ENCODE data around the gene PRDM15.

PRDM15 gene

DNA sequence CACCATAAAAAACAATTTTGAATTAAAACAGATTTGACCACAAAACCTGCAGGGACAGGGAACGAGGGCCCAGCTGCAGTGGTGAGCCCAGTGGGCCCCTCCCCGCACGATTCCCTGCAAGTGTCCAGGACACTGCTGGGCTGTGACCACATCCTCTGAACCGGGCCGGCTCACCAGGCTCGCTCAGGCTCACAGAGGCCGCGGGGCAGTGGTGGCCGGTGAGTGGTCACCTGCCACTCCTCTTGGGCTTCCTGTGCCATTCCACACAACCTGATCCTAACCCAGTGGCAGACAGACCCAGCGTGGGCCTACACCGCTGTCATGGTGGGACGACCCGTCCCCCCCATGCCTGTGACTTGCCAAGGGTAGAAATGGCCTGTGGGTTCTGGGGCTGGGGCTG is 75.8 kb downstream of the PRDM15 start:
- TF ChIP-seq TCF12 (IDR thresholded peaks at IDR 0.05; ENCODE audit: low read depth) = no peak
- no peak for TF ChIP-seq ZBTB7A (IDR thresholded peaks at IDR 0.05; ENCODE audit: low read depth)
- TF ChIP-seq CEBPB (IDR thresholded peaks at IDR 0.05) = no peak
- TF ChIP-seq MAX (IDR thresholded peaks at IDR 0.05) = no peak
- TF ChIP-seq EP300 (IDR thresholded peaks at IDR 0.05; ENCODE audit: borderline replicate concordance) = no peak
- TF ChIP-seq CREB1 (IDR thresholded peaks at IDR 0.05; ENCODE audit: low read depth) = no peak

GRCh38 chr21:41802684-41803083 is 76.5 kb downstream of the PRDM15 start:
- no peak for TF ChIP-seq TCF12 (IDR thresholded peaks at IDR 0.05; ENCODE audit: low read depth)
- no peak for TF ChIP-seq EGR1 (IDR thresholded peaks at IDR 0.05)
- TF ChIP-seq CREB1 (IDR thresholded peaks at IDR 0.05; ENCODE audit: low read depth) = no peak
- no peak for TF ChIP-seq MAX (IDR thresholded peaks at IDR 0.05)
- TF ChIP-seq EP300 (IDR thresholded peaks at IDR 0.05; ENCODE audit: borderline replicate concordance) = no peak
- TF ChIP-seq FOXM1 (IDR thresholded peaks at IDR 0.05; ENCODE audit: borderline replicate concordance, low read depth) = no peak
- no peak for TF ChIP-seq NFIC (IDR thresholded peaks at IDR 0.05)

- TF ChIP-seq CREB1 (IDR thresholded peaks at IDR 0.05; ENCODE audit: low read depth) = no peak
- TF ChIP-seq NFIC (IDR thresholded peaks at IDR 0.05) = no peak
- TF ChIP-seq TAF1 (IDR thresholded peaks at IDR 0.05; ENCODE audit: low read depth) = no peak
- TF ChIP-seq, protein P1, sequence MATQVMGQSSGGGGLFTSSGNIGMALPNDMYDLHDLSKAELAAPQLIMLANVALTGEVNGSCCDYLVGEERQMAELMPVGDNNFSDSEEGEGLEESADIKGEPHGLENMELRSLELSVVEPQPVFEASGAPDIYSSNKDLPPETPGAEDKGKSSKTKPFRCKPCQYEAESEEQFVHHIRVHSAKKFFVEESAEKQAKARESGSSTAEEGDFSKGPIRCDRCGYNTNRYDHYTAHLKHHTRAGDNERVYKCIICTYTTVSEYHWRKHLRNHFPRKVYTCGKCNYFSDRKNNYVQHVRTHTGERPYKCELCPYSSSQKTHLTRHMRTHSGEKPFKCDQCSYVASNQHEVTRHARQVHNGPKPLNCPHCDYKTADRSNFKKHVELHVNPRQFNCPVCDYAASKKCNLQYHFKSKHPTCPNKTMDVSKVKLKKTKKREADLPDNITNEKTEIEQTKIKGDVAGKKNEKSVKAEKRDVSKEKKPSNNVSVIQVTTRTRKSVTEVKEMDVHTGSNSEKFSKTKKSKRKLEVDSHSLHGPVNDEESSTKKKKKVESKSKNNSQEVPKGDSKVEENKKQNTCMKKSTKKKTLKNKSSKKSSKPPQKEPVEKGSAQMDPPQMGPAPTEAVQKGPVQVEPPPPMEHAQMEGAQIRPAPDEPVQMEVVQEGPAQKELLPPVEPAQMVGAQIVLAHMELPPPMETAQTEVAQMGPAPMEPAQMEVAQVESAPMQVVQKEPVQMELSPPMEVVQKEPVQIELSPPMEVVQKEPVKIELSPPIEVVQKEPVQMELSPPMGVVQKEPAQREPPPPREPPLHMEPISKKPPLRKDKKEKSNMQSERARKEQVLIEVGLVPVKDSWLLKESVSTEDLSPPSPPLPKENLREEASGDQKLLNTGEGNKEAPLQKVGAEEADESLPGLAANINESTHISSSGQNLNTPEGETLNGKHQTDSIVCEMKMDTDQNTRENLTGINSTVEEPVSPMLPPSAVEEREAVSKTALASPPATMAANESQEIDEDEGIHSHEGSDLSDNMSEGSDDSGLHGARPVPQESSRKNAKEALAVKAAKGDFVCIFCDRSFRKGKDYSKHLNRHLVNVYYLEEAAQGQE (IDR thresholded peaks at IDR 0.05; ENCODE audit: low read depth) = no peak
- no peak for TF ChIP-seq EGR1 (IDR thresholded peaks at IDR 0.05)
- TF ChIP-seq TEAD4 (IDR thresholded peaks at IDR 0.05) = no peak
- no peak for TF ChIP-seq ZBTB7A (IDR thresholded peaks at IDR 0.05; ENCODE audit: low read depth)
- TF ChIP-seq TCF12 (IDR thresholded peaks at IDR 0.05; ENCODE audit: low read depth) = no peak
Measured at GRCh38 chr21:41802198-41802584, 77.0 kb downstream of the PRDM15 start.

GRCh38 chr21:41801321-41802197 is 77.6 kb downstream of the PRDM15 start:
- TF ChIP-seq TAF1 (IDR thresholded peaks at IDR 0.05; ENCODE audit: low read depth) = no peak

DNA sequence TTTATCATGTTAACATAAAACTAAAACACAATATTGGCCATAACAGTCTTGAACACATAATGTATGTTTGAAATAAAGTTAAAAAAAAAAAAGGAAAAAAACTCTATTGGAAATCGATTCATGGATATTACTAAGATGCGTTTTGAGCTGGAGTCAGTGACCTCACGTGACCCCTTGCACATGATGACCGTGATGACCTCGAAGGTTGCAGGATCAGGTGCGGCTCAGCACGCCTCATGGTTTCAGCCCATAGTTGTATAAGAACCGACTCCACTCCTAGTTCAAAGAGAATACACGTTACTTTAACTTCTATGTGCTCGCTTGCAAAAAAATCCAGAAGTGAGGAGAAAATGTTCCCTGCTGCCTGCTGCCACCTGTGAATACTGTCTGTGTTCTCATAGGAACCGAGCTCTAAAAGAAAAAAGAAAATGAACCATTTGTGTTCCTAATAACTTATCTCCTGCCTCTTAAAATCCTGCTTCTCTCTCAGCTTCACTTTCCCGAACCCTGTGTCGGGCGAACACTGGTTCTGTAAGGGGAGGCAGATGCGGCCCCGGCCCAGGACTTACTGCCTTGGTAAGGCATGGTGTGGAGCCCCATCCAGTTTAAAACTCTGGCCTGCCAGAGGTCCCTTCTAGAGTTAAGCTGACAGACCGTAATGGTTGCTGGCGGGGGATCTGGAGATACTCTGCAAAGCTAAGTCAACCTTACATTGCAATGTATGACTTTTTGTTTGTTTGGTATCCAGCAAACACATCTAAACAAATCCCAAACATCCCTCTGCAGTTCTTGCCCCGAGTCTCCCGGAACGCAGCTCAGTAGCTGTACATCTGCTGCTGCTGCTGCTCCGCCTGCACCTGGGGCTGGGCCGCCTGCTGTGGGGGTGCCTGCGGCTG is 78.5 kb downstream of the PRDM15 start:
- no peak for TF ChIP-seq CREB1 (IDR thresholded peaks at IDR 0.05; ENCODE audit: low read depth)
- no peak for TF ChIP-seq EGR1 (IDR thresholded peaks at IDR 0.05)
- TF ChIP-seq NFIC (IDR thresholded peaks at IDR 0.05) = no peak
- TF ChIP-seq, protein P1 (IDR thresholded peaks at IDR 0.05; ENCODE audit: low read depth) = no peak
- TF ChIP-seq, protein P2, sequence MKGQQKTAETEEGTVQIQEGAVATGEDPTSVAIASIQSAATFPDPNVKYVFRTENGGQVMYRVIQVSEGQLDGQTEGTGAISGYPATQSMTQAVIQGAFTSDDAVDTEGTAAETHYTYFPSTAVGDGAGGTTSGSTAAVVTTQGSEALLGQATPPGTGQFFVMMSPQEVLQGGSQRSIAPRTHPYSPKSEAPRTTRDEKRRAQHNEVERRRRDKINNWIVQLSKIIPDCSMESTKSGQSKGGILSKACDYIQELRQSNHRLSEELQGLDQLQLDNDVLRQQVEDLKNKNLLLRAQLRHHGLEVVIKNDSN (IDR thresholded peaks at IDR 0.05) = no peak
- TF ChIP-seq MAX (IDR thresholded peaks at IDR 0.05) = no peak
- no peak for TF ChIP-seq YY1 (IDR thresholded peaks at IDR 0.05; ENCODE audit: low read depth)
- no peak for TF ChIP-seq TCF12 (IDR thresholded peaks at IDR 0.05; ENCODE audit: low read depth)
- no peak for TF ChIP-seq FOXM1 (IDR thresholded peaks at IDR 0.05; ENCODE audit: borderline replicate concordance, low read depth)
- no peak for TF ChIP-seq ZBTB7A (IDR thresholded peaks at IDR 0.05; ENCODE audit: low read depth)
- TF ChIP-seq TEAD4 (IDR thresholded peaks at IDR 0.05) = no peak
- TF ChIP-seq EP300 (IDR thresholded peaks at IDR 0.05; ENCODE audit: borderline replicate concordance) = no peak
- no peak for TF ChIP-seq RAD21 (IDR thresholded peaks at IDR 0.05; ENCODE audit: low read depth)
- TF ChIP-seq CEBPB (IDR thresholded peaks at IDR 0.05) = no peak
- no peak for TF ChIP-seq TAF1 (IDR thresholded peaks at IDR 0.05; ENCODE audit: low read depth)

- TF ChIP-seq YY1 (IDR thresholded peaks at IDR 0.05; ENCODE audit: low read depth) = no peak
- no peak for TF ChIP-seq FOXM1 (IDR thresholded peaks at IDR 0.05; ENCODE audit: borderline replicate concordance, low read depth)
- TF ChIP-seq EGR1 (IDR thresholded peaks at IDR 0.05) = no peak
- no peak for TF ChIP-seq MAX (IDR thresholded peaks at IDR 0.05)
- no peak for TF ChIP-seq TCF12 (IDR thresholded peaks at IDR 0.05; ENCODE audit: low read depth)
Measured at GRCh38 chr21:41799763-41800162, 79.4 kb downstream of the PRDM15 start.

Measured in Ishikawa (cell line).